Measurements from ENCODE around the gene ABCC4. TPM values are rescaled to one million over a fixed set of nuclear protein-coding genes. Genes with fewer than 3 reads are reported as not detected.

ABCC4 gene
- total RNA-seq, 4 donors from 2014 or later: 2.5 to 12.6 (median 6.0) TPM

DNA sequence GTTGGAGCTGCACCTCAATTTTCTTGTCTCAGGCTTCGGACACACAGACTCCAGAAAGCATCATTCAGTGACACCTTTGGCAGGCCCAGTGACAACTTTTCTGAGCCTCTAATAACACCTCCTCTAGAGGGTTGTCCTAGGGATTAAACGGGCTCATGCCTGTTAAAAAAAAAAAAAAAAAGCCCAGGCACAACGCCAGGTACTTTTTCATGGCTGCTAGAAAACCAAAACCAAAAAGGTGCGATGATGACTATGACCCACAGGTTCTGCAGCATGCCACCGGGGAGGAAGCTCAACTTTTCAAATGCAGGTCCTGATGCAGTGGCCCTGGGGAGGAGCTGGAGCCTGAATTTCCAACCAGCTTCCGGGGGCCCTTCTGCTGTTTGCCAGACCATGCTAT is 184.2 kb downstream of the ABCC4 start:
- no peaks in the 10 kb centered on the region for H3K9me3 ChIP-seq
- TF ChIP-seq CTCF (IDR thresholded peaks at IDR 0.05) (peak in 1 of 6 experiments; percentile 6), POLR2A (IDR thresholded peaks at IDR 0.05) (no peak)
- intact Hi-C loops (cut with DNase I): no loop called here
- no peaks in the 10 kb centered on the region for H3K36me3 ChIP-seq
- DNase-seq: no peak
- peaks cover 11 to 43% (median 12%) of the 10 kb centered on the region in 3 donors for H3K4me1 ChIP-seq
- no peaks in the 10 kb centered on the region for H3K27me3 ChIP-seq
- H3K27ac ChIP-seq: peak overlapping the region in 3 of 4 donors; percentile 65 to 86 (median 70)
- WGBS, 2 donors: 27 to 38% methylated on average over 6 of the region's 6 CpGs
- no peak overlapping the region for H3K4me3 ChIP-seq

- intact Hi-C loops (cut with DNase I): no loop called here
- H3K27ac ChIP-seq: peak overlapping the region in 3 of 4 donors; percentile 65 to 86 (median 70)
- TF ChIP-seq CTCF (IDR thresholded peaks at IDR 0.05): no peak
- TF ChIP-seq POLR2A (IDR thresholded peaks at IDR 0.05): no peak
Observed at GRCh38 chr13:95115525-95115924, 185.7 kb downstream of the ABCC4 start.

DNA sequence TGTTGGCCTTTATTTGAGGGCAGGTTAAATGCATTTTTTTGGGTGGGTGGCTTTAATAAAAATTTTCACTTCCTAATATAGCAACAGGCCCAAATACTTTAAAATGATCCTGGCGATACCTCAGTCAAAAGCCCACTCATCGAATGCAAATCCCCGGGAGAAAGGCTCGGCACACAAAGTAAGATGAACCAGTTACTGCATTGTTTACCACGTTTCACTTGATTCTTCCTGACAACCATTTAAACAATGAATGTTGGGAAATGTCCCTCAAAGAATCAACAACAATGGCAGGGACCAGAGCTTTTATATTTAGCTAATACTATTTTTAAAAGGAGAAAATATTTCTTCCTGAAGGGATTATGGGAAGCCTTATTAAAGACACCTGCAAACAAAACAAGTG is 187.7 kb downstream of the ABCC4 start:
- Histone ChIP-seq H3K4me1 (peaks cover 11 to 56% (median 12%) of the 10 kb centered on the region in 3 donors), H3K27me3 (no peaks in the 10 kb centered on the region), H3K9me3 (no peaks in the 10 kb centered on the region), H3K36me3 (no peaks in the 10 kb centered on the region), H3K4me3 (no peak overlapping the region), H3K27ac (no peak overlapping the region)
- no peak for TF ChIP-seq CTCF (IDR thresholded peaks at IDR 0.05)
- no peak for TF ChIP-seq POLR2A (IDR thresholded peaks at IDR 0.05)
- 75 to 77% methylated on average over 5 of the region's 5 CpGs for WGBS, 2 donors
- intact Hi-C loops (cut with DNase I): no loop called here
- no peak for DNase-seq

More at GRCh38 chr13:95115525-95115924, 185.7 kb downstream of the ABCC4 start:
- Histone ChIP-seq H3K36me3 (no peaks in the 10 kb centered on the region), H3K9me3 (no peaks in the 10 kb centered on the region), H3K4me3 (no peak overlapping the region), H3K27me3 (no peaks in the 10 kb centered on the region), H3K4me1 (peaks cover 11 to 55% (median 12%) of the 10 kb centered on the region in 3 donors)
- DNase-seq: no peak
- WGBS, 2 donors: 44 to 45% methylated on average over 10 of the region's 10 CpGs

- intact Hi-C loops (cut with DNase I): no loop called here
- 93% methylated on average over 4 of the region's 4 CpGs for WGBS, 2 donors
- H3K27me3 ChIP-seq: no peaks in the 10 kb centered on the region
- no peaks in the 10 kb centered on the region for H3K9me3 ChIP-seq
- no peaks in the 10 kb centered on the region for H3K36me3 ChIP-seq
- H3K4me1 ChIP-seq: peaks cover 11 to 53% (median 12%) of the 10 kb centered on the region in 3 donors
- no peak overlapping the region for H3K4me3 ChIP-seq
- DNase-seq: no peak
- no peak for TF ChIP-seq POLR2A (IDR thresholded peaks at IDR 0.05)
- TF ChIP-seq CTCF (IDR thresholded peaks at IDR 0.05): no peak
- H3K27ac ChIP-seq: no peak overlapping the region
Observed at GRCh38 chr13:95112883-95113282, 188.4 kb downstream of the ABCC4 start.

GRCh38 chr13:95111608-95112007 is 189.6 kb downstream of the ABCC4 start:
- Histone ChIP-seq H3K9me3 (no peaks in the 10 kb centered on the region), H3K4me1 (peaks cover 7 to 40% (median 12%) of the 10 kb centered on the region in 3 donors), H3K27ac (no peak overlapping the region), H3K4me3 (no peak overlapping the region), H3K27me3 (no peaks in the 10 kb centered on the region), H3K36me3 (no peaks in the 10 kb centered on the region)
- 45 to 50% methylated on average over 2 of the region's 2 CpGs for WGBS, 2 donors
- intact Hi-C loops (cut with DNase I): no loop called here
- DNase-seq: no peak
- TF ChIP-seq POLR2A (IDR thresholded peaks at IDR 0.05): no peak
- no peak for TF ChIP-seq CTCF (IDR thresholded peaks at IDR 0.05)
